Stomach (tissue), 9 donors: Measurements from ENCODE around the gene PERM1. TPM values are rescaled to one million over a fixed set of nuclear protein-coding genes. Genes with fewer than 3 reads are reported as not detected.

Experiments
- DNase-seq, 2 donors: peaks; one replicate each; pipeline versions ENCODE4 v3.0.0 to v3.0.0-alpha.2; 2013 to 2019
- H3K27ac ChIP-seq, 5 donors: fragments of 200-600 bp in 4 of 5; sonication (generic) in 4 of 5; one replicate each; pipeline ENCODE4 v1.5.1; 2013 to 2019; ENCODE audit warnings: mild to moderate bottlenecking in 1 of 5, moderate library complexity in 1 of 5
- H3K27me3 ChIP-seq, 3 donors: fragments of 200-600 bp; sonication (generic); one replicate each; pipeline ENCODE4 v1.5.1; 2017 to 2019; ENCODE audit warnings: mixed run types in 1 of 3
- H3K36me3 ChIP-seq, 4 donors: fragments of 200-600 bp; sonication (generic); 1 replicate in 3 of 4; 2 replicates in 1 of 4; pipeline ENCODE4 v1.5.1; 2016 to 2019
- H3K4me1 ChIP-seq, 4 donors: fragments of 200-600 bp; sonication (generic); one replicate each; pipeline ENCODE4 v1.5.1; 2016 to 2019
- H3K4me3 ChIP-seq, 4 donors: fragments of 200-600 bp; sonication (generic) in 3 of 4; one replicate each; pipeline ENCODE4 v1.5.1; 2016 to 2019; ENCODE audit warnings: mild to moderate bottlenecking in 1 of 4
- H3K9me3 ChIP-seq, 4 donors: fragments of 200-600 bp; sonication (generic); one replicate each; pipeline ENCODE4 v1.5.1; 2016 to 2019
- EP300 ChIP-seq: sonication (generic); formaldehyde crosslinking; IDR thresholded peaks from one replicate; pipeline ENCODE4 v1.6.1; 2017; ENCODE audit warnings: antibody characterized with exemption
- POLR2A ChIP-seq, 4 donors: fragments of 450-650 bp; IDR thresholded peaks; one replicate each; pipeline ENCODE4 v1.6.1; 2016; ENCODE audit warnings: antibody characterized with exemption in 4 of 4, control low read depth in 2 of 4, mild to moderate bottlenecking in 1 of 4, moderate library complexity in 1 of 4
- POLR2AphosphoS5 ChIP-seq, 3 donors: sonication (generic); formaldehyde crosslinking; IDR thresholded peaks; one replicate each; pipeline ENCODE4 v1.6.1; 2016; ENCODE audit warnings: antibody characterized with exemption in 3 of 3
- WGBS, 5 donors: extraction: QIAGEN DNeasy Blood & Tissue Kit in 3 of 5; methylation state at CpG; one replicate each; pipeline versions ENCODE4 v1.1.5 to v1.1.7; 2013 to 2018; 5-methylcytosine and 5-hydroxymethylcytosine counted together
- intact Hi-C: fragments of 100-400 bp; cut with DNase I; formaldehyde crosslinking; loops from one replicate; pipeline ENCODE4 v1.15.1; 2023; ENCODE audit warnings: low total_unique reads
- polyA plus RNA-seq, 3 donors: library from polyadenylated mRNA; stranded (reverse); fragments of 200-250 nt; gene quantifications; one replicate each; pipeline ENCODE4 v1.2.3, GENCODE V29; 2013
- total RNA-seq, 5 donors: library from RNA; depleted of rRNA; stranded (reverse); fragments of >200 nt; gene quantifications; one replicate each; pipeline versions ENCODE4 v1.1.0 to v1.2.3, GENCODE V29; 2014 to 2016
- TF ChIP-seq, protein P1 (sequence below), 7 experiments: fragments of 450-650 bp in 4 of 7; fragments of 200-600 bp in 3 of 7; sonication (generic) in 3 of 7; IDR thresholded peaks; one replicate each; pipeline ENCODE4 v1.5.1; 2016 to 2019; ENCODE audit warnings: antibody characterized with exemption in 7 of 7, control low read depth in 2 of 7, mild to moderate bottlenecking in 1 of 7
- donor health status: healthy with polysubstance abuse.
- donor health status: Bipolar disorder and iron deficiency.
- donor health status: healthy.

The PERM1 gene
- total and polyA plus RNA-seq, 8 donors = 0.37 to 0.88 (median 0.45) TPM; not detected in 4

DNA sequence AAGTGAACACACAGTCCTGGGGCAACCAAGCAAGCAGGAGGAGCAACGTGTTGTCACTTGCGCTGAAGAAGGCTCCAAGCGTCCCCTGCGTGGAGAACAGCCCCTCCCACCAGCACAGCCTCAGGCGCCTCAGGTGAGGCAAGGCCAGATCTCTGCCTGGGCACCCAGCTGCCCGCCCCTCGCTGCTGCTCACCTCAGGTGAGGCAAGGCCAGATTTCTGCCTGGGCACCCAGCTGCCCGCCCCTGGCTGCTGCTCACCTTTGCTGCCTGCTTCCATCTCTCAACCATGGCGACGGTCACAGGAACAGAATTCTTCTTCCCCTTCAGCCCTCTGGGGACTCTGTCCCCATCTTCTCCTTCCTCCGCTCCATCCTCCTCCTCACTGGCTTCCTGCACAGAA is 25.3 kb downstream of the PERM1 start:
- WGBS, 5 donors = 85 to 96% (median 90%) methylated on average over 6 to 11 of the region's 11 CpGs
- peaks cover 28 to 42% (median 42%) of the 10 kb centered on the region in 4 donors for H3K4me1 ChIP-seq
- no peak for TF ChIP-seq EP300
- no peak for TF ChIP-seq POLR2AphosphoS5 (IDR thresholded peaks at IDR 0.05)
- no peak for TF ChIP-seq POLR2A (IDR thresholded peaks at IDR 0.05)
- TF ChIP-seq, protein P1, sequence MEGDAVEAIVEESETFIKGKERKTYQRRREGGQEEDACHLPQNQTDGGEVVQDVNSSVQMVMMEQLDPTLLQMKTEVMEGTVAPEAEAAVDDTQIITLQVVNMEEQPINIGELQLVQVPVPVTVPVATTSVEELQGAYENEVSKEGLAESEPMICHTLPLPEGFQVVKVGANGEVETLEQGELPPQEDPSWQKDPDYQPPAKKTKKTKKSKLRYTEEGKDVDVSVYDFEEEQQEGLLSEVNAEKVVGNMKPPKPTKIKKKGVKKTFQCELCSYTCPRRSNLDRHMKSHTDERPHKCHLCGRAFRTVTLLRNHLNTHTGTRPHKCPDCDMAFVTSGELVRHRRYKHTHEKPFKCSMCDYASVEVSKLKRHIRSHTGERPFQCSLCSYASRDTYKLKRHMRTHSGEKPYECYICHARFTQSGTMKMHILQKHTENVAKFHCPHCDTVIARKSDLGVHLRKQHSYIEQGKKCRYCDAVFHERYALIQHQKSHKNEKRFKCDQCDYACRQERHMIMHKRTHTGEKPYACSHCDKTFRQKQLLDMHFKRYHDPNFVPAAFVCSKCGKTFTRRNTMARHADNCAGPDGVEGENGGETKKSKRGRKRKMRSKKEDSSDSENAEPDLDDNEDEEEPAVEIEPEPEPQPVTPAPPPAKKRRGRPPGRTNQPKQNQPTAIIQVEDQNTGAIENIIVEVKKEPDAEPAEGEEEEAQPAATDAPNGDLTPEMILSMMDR (IDR thresholded peaks at IDR 0.05) = no peak
- H3K4me3 ChIP-seq = no peak overlapping the region
- no peaks in the 10 kb centered on the region for H3K9me3 ChIP-seq
- no peak for DNase-seq
- H3K27ac ChIP-seq = no peak overlapping the region
- H3K27me3 ChIP-seq = peaks cover 0 to 6% (median 0%) of the 10 kb centered on the region in 3 donors
- peaks cover 54 to 58% (median 56%) of the 10 kb centered on the region in 4 donors for H3K36me3 ChIP-seq
- intact Hi-C loops = no loop called here

DNA sequence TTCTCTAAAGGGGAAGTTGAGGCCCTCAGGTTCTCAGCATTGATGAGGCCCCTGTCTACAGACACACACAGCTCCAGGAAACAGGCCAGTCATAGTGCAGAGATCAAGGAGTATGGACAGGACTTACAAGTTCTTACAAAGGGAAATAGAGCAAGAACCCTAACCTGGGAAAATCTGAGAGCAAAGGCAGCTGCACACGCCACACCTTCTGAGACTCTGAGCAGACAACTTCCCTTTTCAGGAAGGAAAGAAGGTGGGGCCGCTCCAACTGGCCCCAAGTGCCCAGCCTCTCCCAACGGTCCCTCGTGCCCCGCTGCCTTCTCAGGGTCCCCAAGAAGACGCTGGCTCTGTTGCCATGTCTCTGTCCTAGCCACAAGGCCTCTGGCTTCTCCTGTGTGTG is 26.4 kb downstream of the PERM1 start:
- intact Hi-C loops = no loop called here
- Histone ChIP-seq H3K27me3 (peaks cover 0 to 6% (median 0%) of the 10 kb centered on the region in 3 donors), H3K9me3 (no peaks in the 10 kb centered on the region), H3K4me3 (no peak overlapping the region), H3K4me1 (peaks cover 22 to 33% (median 33%) of the 10 kb centered on the region in 4 donors), H3K36me3 (peaks cover 64 to 70% (median 67%) of the 10 kb centered on the region in 4 donors), H3K27ac (no peak overlapping the region)
- TF ChIP-seq, protein P1 (IDR thresholded peaks at IDR 0.05) = no peak
- TF ChIP-seq POLR2AphosphoS5 (IDR thresholded peaks at IDR 0.05) (no peak), EP300 (no peak), POLR2A (IDR thresholded peaks at IDR 0.05) (no peak)
- 68 to 88% (median 79%) methylated on average over 6 of the region's 6 CpGs for WGBS, 5 donors
- DNase-seq = no peak

DNA sequence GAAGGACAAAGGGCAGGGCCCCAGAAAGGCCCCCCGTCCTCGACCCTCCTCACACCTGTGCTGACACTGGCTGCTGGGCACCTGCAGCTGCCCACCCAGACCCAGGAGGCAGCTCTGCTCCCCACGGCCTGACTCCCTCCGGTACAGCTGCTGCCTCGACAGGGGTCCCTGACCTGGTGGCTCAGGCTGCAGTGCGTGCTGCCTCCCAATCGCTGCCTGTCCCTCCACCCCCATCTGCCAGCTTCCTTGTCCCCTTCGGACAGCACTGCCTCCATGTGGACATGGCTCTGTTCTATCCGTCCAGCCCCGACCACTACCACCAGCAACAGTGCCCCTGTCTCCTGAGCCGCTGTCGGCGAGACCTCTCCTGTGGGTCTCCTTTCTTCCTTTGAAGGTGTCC is 27.0 kb downstream of the PERM1 start:
- TF ChIP-seq EP300 (no peak), POLR2AphosphoS5 (IDR thresholded peaks at IDR 0.05) (no peak), POLR2A (IDR thresholded peaks at IDR 0.05) (no peak)
- TF ChIP-seq, protein P1 (IDR thresholded peaks at IDR 0.05) = no peak
- intact Hi-C loops = no loop called here
- H3K36me3 ChIP-seq = peaks cover 69 to 75% (median 72%) of the 10 kb centered on the region in 4 donors
- H3K9me3 ChIP-seq = no peaks in the 10 kb centered on the region
- WGBS, 5 donors = 79 to 92% (median 90%) methylated on average over 13 of the region's 13 CpGs
- no peak overlapping the region for H3K4me3 ChIP-seq
- no peak for DNase-seq
- peaks cover 0 to 4% (median 0%) of the 10 kb centered on the region in 3 donors for H3K27me3 ChIP-seq
- no peak overlapping the region for H3K27ac ChIP-seq
- peaks cover 19 to 29% (median 28%) of the 10 kb centered on the region in 4 donors for H3K4me1 ChIP-seq

DNA sequence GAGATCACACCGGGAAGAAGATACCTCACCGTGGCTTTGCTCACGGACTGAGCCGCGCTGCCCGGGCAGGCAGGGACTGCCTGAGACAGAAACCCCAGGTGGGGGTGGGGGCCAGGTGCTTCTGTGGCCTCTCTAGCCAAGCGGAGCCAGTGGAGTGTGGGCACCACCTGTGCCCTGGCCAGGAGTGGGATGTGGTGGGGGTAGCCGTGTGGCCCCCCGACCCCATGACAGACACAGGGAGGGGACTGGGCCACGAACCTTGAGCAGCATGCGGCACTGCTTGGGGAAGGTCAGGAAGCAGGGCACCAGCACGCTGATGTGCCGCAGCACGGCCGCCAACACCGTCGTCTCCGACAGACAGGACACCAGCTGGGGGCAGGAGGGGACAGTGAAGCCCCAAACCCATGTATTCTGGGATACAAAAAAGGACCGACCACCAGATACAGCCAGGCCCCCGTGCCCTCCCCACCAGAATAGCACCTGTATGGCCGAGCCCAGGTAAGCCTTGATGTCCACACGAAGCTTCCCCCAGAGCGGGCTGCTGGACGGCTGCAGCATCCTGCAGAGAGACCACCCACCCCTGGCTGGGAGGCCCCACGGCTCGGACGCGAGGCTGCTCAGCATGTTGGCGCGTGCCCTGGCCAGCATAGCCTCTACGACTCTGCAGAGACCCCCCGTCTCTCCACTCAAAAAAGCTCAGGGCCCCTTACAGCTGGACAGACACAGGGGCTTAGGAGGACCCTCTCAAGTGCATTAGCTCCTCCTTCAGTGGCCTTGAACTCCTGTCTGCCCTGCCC is 28.2 kb downstream of the PERM1 start:
- no peak for TF ChIP-seq POLR2A (IDR thresholded peaks at IDR 0.05)
- H3K27ac ChIP-seq = no peak overlapping the region
- intact Hi-C loops = no loop called here
- H3K9me3 ChIP-seq = no peaks in the 10 kb centered on the region
- H3K4me1 ChIP-seq = peaks cover 13 to 22% (median 20%) of the 10 kb centered on the region in 4 donors
- H3K27me3 ChIP-seq = no peaks in the 10 kb centered on the region
- H3K36me3 ChIP-seq = peaks cover 79 to 87% (median 84%) of the 10 kb centered on the region in 4 donors
- no peak for DNase-seq
- 88 to 97% (median 92%) methylated on average over 24 to 32 of the region's 32 CpGs for WGBS, 5 donors
- H3K4me3 ChIP-seq = no peak overlapping the region

DNA sequence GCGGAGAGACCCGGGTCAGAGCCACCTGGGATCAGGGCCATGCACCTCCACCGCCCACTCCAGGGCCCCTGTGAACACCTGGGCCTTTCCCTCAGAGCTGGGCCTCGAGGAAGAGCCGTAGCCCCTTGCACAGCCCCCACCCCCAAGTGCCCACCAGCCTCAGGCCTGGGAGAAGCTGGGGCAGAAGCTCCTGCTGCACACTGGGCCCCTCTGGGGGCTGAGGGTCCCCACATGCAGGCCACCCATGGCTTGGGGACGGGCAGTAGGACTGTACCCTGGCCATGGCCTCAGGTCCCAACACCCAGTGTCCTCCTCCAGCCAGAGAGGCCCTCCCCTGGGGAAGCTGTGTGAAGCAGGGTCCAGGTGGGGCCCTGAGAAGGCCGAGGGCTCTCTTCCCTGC is 29.3 kb downstream of the PERM1 start:
- peaks cover 90 to 99% (median 96%) of the 10 kb centered on the region in 4 donors for H3K36me3 ChIP-seq
- no peaks in the 10 kb centered on the region for H3K9me3 ChIP-seq
- intact Hi-C loops = no loop called here
- H3K4me3 ChIP-seq = no peak overlapping the region
- TF ChIP-seq POLR2A (IDR thresholded peaks at IDR 0.05) (no peak), POLR2AphosphoS5 (IDR thresholded peaks at IDR 0.05) (no peak), EP300 (no peak)
- TF ChIP-seq, protein P1 (IDR thresholded peaks at IDR 0.05) = no peak
- no peak overlapping the region for H3K27ac ChIP-seq
- DNase-seq = no peak
- no peaks in the 10 kb centered on the region for H3K27me3 ChIP-seq
- H3K4me1 ChIP-seq = peaks cover 3 to 11% (median 9%) of the 10 kb centered on the region in 4 donors
- 86 to 92% (median 88%) methylated on average over 5 to 7 of the region's 7 CpGs for WGBS, 5 donors
